ENCODE measurements around the gene TTC39B.
"Not testable (repeated sequence)": the region's sequence is repeated elsewhere in the genome, so short reads cannot be mapped to it uniquely, and the experiment has no call there.

TTC39B gene

DNA sequence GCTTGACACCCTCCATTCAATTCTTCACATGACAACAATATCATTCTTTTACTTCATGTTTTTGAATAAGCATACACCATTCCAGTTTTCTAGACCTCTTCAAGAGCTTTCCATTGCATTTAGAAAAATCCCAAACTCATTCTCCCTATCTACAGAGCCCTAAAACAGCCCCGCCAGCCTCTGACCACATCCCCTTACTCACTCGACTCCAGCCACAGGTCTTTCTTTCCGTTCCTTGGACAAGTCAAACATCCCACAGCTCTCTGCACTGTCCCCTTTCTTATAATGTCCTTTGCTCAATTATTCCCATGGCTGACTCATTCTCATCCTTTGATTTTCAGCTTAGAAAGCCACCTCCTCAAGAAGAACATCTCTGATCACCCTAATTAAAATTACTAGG lies 38.2 kb downstream of the TTC39B start:
- DNase-seq (ENCODE audit: low read depth in 2 of 2, low spot score in 1 of 2) = no peak

DNA sequence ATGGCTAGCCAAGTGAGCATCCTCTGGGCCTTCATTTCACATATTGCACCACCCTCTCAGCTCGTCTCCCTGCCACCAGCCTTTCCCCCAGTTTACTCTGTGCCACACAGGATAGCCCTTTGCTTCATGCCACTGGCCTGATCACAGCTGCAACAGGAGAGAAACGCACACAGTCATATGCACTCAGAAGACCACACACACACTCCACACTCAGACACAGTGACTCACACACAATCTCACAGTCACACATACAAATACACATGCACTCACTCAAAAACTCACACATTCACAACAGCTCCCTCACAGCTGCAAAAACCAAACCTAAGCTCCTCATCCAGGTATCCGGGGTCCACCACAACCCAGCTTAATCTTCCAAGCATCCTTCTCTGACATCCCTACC lies 38.7 kb downstream of the TTC39B start:
- no peak for DNase-seq (ENCODE audit: low read depth in 2 of 2, low spot score in 1 of 2)

GRCh38 chr9:15264918-15265317 lies 42.1 kb downstream of the TTC39B start:
- DNase-seq (ENCODE audit: low read depth in 2 of 2, low spot score in 1 of 2) = no peak

DNA sequence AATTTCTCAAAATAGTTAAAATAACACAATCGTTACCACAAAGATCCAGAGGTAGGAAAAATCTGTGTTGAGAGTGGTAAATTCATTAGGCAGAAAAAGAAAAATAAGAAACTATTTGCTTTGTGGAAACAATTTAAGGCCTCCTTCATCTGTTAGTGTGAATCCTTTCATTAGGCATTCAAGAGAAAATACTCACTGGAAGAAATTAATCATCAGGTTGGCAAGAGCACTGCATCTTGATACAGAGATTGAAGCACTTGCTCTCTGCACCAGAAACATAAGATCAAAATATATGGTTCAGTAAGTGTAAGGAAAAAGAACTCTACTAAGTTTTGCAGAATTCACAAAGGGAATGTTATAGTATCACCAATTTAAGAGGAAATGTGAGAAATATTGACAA lies 44.4 kb downstream of the TTC39B start:
- DNase-seq (ENCODE audit: low read depth in 2 of 2, low spot score in 1 of 2) = no peak

DNA sequence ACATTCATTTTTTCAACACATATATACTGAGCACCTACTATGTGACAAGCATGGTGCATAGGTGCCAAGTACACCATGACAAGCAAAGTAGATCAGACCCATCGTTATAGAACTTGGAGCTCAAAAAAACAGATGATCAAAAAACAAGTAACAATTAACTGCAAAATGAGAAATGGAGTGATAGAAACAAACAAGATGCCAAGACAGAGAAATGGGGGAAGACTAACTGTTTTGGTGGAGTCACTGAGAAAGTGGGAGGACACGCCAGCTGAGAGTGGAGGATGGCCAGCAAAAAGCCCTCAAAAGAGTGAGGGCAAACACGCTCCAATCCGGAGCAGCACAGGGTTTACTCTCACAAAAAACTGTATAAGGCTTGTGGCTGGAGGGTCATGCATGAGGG lies 50.6 kb downstream of the TTC39B start:
- no peak for DNase-seq (ENCODE audit: low read depth in 2 of 2, low spot score in 1 of 2)

DNA sequence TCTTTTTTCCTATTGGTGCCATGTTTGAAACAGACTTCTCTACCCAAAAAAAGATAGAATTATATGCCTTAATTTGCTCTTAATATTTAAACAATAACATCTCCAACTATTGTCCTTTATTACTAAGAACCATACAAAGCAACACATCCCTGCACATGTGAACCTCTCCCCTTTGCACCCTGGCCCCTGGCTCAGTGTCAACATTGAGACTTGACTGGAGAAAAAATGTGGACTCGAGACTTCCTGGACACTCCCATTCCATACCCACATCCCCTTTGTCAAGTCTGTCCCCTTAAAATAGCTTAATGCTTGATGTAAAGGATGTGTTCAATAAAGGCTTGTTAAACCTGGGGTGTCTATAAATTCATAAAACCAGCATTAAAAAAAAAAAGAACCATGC lies 53.2 kb downstream of the TTC39B start:
- DNase-seq (ENCODE audit: low read depth in 2 of 2, low spot score in 1 of 2) = no peak

DNA sequence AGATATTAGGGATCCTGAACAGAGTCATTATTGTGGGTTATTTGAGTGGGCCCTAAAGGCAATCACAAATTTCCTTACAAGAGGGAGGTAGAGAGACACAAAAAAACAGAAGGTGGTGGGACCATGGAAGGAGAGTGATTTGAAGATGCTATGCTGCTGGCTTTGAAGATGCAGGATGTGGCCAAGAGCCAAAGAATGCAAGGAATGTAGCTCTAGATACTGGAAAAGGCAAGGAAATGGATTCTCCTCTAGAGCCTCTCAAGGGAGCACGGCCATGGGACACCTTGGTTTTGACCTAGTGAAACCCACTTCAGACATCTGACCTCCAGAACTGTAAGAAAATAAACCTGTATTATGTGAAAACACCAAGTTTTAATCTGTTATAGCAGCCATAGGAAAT lies 53.8 kb downstream of the TTC39B start:
- no peak for DNase-seq (ENCODE audit: low read depth in 2 of 2, low spot score in 1 of 2)

DNA sequence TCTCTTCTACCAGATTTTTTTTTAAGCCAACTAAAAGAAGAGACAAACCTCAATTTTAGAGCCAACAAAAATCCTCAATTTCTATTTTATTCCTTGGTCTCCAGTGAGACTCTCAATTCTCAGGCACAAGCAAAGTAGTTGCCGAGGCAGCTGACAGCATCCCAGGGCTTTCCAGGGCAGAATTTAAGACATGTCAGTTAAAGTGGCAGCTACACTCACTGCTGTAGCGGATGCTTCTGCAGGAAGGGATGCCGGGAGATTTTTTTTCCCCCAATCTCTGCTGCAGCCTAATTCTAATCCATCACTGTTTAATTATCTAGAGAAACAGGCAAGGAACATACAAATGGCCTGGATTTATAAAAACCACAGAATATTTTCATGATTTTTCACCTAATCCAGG lies 57.0 kb downstream of the TTC39B start:
- DNase-seq (ENCODE audit: low read depth in 2 of 2, low spot score in 1 of 2) = no peak

GRCh38 chr9:15249042-15249818 lies 57.8 kb downstream of the TTC39B start:
- DNase-seq (ENCODE audit: low read depth in 2 of 2, low spot score in 1 of 2) = no peak

DNA sequence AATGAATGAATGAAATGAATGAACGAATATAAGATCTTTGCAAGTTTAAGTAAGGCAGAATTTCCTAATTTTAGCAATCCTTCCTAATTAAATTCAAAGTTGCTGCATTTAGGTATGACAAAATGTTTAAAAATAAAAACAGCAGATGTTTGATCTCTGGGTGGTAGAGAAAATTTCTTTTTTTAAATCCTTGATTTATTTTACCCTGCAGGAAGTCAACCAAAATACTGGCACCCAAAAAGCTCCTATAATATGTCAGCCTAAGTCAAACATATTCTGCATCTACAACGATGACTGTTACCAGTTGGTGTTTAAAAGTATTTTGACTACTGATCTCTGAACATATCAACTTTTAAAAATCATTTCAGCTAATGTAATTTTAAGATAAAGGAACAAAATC lies 58.4 kb downstream of the TTC39B start:
- no peak for DNase-seq (ENCODE audit: low read depth in 2 of 2, low spot score in 1 of 2)

- no peak for DNase-seq (ENCODE audit: low read depth in 2 of 2, low spot score in 1 of 2)
Observed at GRCh38 chr9:15248081-15248480, 58.9 kb downstream of the TTC39B start.

DNA sequence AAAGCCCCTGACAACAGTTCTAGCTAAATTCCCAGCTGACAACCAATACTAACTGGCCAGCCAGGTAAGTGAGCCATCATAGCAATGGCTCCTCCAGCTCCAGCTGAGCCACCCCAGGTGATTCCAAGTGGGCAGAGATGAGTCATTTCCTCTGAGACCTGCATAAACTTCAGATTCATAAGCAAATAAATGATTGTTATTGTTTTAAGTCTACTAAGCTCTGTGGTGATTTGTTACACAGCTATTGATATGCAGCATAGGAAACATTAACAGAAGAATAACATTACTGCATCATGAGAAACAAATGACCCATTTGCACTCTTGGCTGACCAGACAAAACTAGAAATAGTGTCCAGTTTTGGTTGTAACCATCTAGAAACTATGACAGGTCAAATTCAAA lies 60.3 kb downstream of the TTC39B start:
- no peak for DNase-seq (ENCODE audit: low read depth in 2 of 2, low spot score in 1 of 2)

DNA sequence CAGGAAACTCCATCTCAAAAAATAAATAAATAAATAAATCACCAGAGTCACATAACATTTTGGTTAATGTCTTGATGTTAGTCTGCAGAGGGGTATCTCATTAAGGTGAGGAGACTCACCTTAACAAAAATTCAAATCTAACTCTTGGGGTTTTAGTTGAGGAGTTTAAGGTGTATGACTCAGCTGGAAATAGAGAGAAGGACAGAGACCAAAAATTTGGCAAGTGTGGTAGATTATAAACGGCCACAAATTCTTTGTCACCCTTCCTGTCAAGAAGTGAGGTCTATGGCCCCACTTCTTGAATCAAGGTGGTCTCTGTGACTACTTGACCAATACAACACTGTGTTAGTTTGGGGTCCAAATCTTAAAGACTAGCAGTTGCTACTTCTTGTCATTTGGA lies 60.8 kb downstream of the TTC39B start:
- DNase-seq (ENCODE audit: low read depth in 2 of 2, low spot score in 1 of 2) = no peak

GRCh38 chr9:15244001-15244441 lies 63.0 kb downstream of the TTC39B start:
- no peak for DNase-seq (ENCODE audit: low read depth in 2 of 2, low spot score in 1 of 2)

- no peak for DNase-seq (ENCODE audit: low read depth in 2 of 2, low spot score in 1 of 2)
Observed at GRCh38 chr9:15243081-15243480, 63.9 kb downstream of the TTC39B start.

- no peak for DNase-seq (ENCODE audit: low read depth in 2 of 2, low spot score in 1 of 2)
Observed at GRCh38 chr9:15240927-15241326, 66.1 kb downstream of the TTC39B start.

- DNase-seq (ENCODE audit: low read depth in 2 of 2, low spot score in 1 of 2) = no peak
Observed at GRCh38 chr9:15239816-15240215, 67.2 kb downstream of the TTC39B start.

- no peak for DNase-seq (ENCODE audit: low read depth in 2 of 2, low spot score in 1 of 2)
Observed at GRCh38 chr9:15238646-15239045, 68.4 kb downstream of the TTC39B start.

DNA sequence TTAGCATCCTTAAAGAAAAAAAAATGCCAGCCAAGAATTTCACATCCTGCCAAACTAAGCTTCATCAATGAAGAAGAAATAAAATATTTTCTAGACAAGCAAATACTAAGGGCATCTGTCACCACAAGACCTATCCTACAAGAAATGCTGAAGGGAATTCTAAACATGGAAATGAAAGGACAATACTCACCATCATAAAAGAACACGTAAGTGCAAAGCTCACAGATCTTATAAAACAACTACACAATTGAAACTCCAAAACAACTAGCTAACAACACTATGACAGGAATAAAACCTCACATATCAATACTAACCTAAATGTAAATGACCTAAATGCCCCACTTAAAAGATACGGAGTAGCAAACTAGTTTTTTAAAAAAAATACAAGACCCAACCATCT lies 71.4 kb downstream of the TTC39B start:
- no peak for DNase-seq (ENCODE audit: low read depth in 2 of 2, low spot score in 1 of 2)

DNA sequence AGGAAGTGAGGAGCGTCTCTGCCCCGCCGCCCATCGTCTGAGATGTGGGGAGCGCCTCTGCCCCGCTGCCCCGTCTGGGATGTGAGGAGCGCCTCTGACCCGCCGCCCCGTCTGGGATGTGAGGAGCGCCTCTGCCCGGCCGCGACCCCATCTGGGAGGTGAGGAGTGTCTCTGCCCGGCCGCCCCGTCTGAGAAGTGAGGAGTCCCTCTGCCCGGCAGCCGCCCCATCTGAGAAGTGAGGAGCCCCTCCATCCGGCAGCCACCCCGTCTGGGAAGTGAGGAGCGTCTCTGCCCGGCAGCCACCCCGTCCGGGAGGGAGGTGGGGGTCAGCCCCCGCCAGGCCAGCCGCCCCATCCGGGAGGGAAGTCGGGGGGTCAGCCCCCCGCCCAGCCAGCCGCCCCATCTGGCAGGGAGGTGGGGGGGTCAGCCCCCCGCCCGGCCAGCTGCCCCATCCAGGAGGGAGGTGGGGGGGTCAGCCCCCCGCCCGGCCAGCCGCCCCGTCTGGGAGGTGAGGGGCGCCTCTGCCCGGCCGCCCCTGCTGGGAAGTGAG lies 73.0 kb downstream of the TTC39B start:
- DNase-seq (ENCODE audit: low read depth in 2 of 2, low spot score in 1 of 2) = not testable (repeated sequence)

DNA sequence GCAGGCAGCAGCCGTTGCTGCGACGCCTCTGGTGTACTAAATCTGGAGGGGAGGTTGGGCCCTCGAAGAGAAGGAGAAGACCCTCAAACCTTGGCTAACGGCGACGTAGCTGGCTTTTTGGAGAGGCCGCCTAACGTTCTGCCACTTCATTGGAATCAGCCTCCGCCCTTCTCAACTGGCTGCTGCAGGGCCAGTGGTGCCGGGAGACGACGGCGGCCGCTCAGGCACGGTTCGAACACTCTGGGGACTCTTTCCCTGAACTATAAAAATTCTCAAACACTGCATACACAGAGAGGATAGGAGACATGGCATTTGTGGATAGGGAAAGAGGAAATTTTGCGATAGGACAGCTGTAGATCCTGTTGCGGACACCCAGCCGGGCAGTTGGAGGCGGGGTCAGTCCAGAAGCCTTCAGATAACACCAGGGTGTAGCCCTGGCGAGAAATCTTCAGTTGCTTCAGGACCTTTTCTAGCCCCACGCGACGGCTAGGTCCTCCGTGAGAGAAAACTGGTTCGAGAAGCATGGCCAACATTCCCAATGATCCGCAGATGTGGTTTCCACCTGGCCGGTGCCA lies 74.2 kb downstream of the TTC39B start:
- not testable (repeated sequence) for DNase-seq (ENCODE audit: low read depth in 2 of 2, low spot score in 1 of 2)

DNA sequence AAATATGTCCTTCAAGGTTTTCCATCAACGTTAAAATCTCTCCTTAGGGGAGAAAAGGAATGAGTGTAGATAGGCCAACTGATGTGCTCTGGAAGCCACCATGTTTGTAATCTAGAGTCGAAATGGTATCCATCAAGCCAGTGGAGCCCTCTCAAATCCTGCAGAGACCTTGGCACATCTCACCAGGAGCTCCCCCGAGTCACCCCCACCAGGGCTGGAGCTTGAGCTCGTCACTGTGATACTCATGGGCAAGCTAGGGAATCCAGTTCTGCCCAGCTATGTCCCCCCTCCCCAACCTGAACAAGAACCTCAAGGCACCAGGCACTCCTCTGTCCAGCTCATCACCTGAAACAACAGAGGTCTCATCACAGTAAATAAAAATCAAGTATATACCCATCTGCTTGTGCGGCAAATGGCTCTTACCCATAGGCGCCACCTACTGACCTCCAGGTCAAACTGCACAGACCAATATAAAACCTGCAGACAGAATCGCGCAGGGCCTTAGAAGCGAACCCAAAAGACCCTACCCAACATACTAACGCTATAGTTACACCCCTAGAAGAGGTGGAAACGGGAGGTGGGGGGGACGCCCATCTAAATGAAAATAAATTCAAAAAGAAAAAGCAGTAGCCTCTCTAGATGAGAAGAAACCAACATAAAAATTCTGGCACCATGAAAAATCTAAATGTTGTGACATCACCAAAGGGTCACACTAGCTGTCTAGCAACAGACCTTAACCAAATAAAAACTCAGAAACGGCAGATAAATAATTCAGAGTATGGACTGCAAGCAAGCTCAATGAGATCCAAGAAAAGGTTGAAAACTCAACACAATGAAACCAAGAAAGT lies 75.0 kb downstream of the TTC39B start:
- no peak for DNase-seq (ENCODE audit: low read depth in 2 of 2, low spot score in 1 of 2)
